ENCODE data around the gene CYB561D2. TPM values are rescaled to one million over a fixed set of nuclear protein-coding genes. Genes with fewer than 3 reads are reported as not detected.

The CYB561D2 gene
- total RNA-seq, 1 experiment from 2014 or later, result 9.5 TPM

GRCh38 chr3:50389414-50389767, 38.7 kb downstream of the CYB561D2 start:
- H3K9me3 ChIP-seq (ENCODE audit: control insufficient read depth in 1 of 2, insufficient read depth in 1 of 2, low read depth in 1 of 2, low read length in 2 of 2), result no peaks in the 10 kb centered on the region
- no peak overlapping the region for H3K4me3 ChIP-seq (replicated peaks in 1 of 2; ENCODE audit: low read depth in 1 of 2, low read length in 2 of 2)
- no TSS peak for BruUV-seq (replicated peaks)
- no peak overlapping the region for H2AFZ ChIP-seq (ENCODE audit: low read depth, low read length, poor library complexity, severe bottlenecking)
- ATAC-seq, result no peak
- ChIA-PET RAD21 (ENCODE audit: low non-redundant PET in 1 of 2, low total read pairs in 2 of 2, uncharacterized antibody in 2 of 2, unreplicated experiment in 2 of 2) (no interaction called here), POLR2A (no interaction called here), CTCF (interaction anchor here (0.7 kb wide), 1 partner anchor 42 kb away, joined by 5 read pairs; no protein-coding TSS in a partner anchor)
- H3K4me1 ChIP-seq (ENCODE audit: control insufficient read depth in 1 of 2, insufficient read depth in 2 of 2, low read length in 2 of 2), result peaks cover 0 to 15% of the 10 kb centered on the region in 2 experiments; a peak in 2 of 4 replicates
- no peak for TF ChIP-seq JUND (IDR thresholded peaks at IDR 0.05)
- no peak for TF ChIP-seq YY1 (IDR thresholded peaks at IDR 0.05; ENCODE audit: extremely low read depth, insufficient replicate concordance, low read depth, low read length)
- TF ChIP-seq RAD21 (IDR thresholded peaks at IDR 0.05; ENCODE audit: low read depth), result no peak
- no peak overlapping the region for H3K9ac ChIP-seq (ENCODE audit: low read length)
- no peak for DNase-seq (ENCODE audit: low read depth, low spot score)
- no peaks in the 10 kb centered on the region for H3K27me3 ChIP-seq (ENCODE audit: insufficient read depth, low read length)
- H3K4me2 ChIP-seq (ENCODE audit: low read length), result no peak overlapping the region
- no peaks in the 10 kb centered on the region for H4K20me1 ChIP-seq (ENCODE audit: insufficient read depth)
- no peak overlapping the region for H3K27ac ChIP-seq (ENCODE audit: low read depth, low read length)
- no peaks in the 10 kb centered on the region for H3K9me2 ChIP-seq (ENCODE audit: insufficient read depth)
- H3K36me3 ChIP-seq (ENCODE audit: control insufficient read depth in 1 of 2, insufficient read depth in 2 of 2, low read length in 2 of 2), result no peaks in the 10 kb centered on the region
- H3K79me2 ChIP-seq (ENCODE audit: insufficient read depth, low read length), result no peaks in the 10 kb centered on the region
- intact Hi-C loops (cut with micrococcal nuclease), result no loop called here

- ChIA-PET RAD21 (ENCODE audit: low non-redundant PET in 1 of 2, low total read pairs in 2 of 2, uncharacterized antibody in 2 of 2, unreplicated experiment in 2 of 2) (no interaction called here), CTCF (no interaction called here), POLR2A (no interaction called here)
- no peaks in the 10 kb centered on the region for H3K9me3 ChIP-seq (ENCODE audit: control insufficient read depth in 1 of 2, insufficient read depth in 1 of 2, low read depth in 1 of 2, low read length in 2 of 2)
- peaks cover 0 to 28% of the 10 kb centered on the region in 2 experiments; a peak in 2 of 4 replicates for H3K4me1 ChIP-seq (ENCODE audit: control insufficient read depth in 1 of 2, insufficient read depth in 2 of 2, low read length in 2 of 2)
- H3K27ac ChIP-seq (ENCODE audit: low read depth, low read length), result no peak overlapping the region
- ATAC-seq (no peak), DNase-seq (ENCODE audit: low read depth, low spot score) (no peak)
- no TSS peak for BruUV-seq (replicated peaks)
- H3K36me3 ChIP-seq (ENCODE audit: control insufficient read depth in 1 of 2, insufficient read depth in 2 of 2, low read length in 2 of 2), result no peaks in the 10 kb centered on the region
- TF ChIP-seq, protein P1, sequence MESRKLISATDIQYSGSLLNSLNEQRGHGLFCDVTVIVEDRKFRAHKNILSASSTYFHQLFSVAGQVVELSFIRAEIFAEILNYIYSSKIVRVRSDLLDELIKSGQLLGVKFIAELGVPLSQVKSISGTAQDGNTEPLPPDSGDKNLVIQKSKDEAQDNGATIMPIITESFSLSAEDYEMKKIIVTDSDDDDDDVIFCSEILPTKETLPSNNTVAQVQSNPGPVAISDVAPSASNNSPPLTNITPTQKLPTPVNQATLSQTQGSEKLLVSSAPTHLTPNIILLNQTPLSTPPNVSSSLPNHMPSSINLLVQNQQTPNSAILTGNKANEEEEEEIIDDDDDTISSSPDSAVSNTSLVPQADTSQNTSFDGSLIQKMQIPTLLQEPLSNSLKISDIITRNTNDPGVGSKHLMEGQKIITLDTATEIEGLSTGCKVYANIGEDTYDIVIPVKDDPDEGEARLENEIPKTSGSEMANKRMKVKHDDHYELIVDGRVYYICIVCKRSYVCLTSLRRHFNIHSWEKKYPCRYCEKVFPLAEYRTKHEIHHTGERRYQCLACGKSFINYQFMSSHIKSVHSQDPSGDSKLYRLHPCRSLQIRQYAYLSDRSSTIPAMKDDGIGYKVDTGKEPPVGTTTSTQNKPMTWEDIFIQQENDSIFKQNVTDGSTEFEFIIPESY (IDR thresholded peaks at IDR 0.05; ENCODE audit: extremely low read depth, insufficient replicate concordance, low read length), result no peak
- TF ChIP-seq YY1 (IDR thresholded peaks at IDR 0.05; ENCODE audit: extremely low read depth, insufficient replicate concordance, low read depth, low read length) (no peak), REST (IDR thresholded peaks at IDR 0.05; ENCODE audit: low read depth) (no peak), POLR2AphosphoS5 (IDR thresholded peaks at IDR 0.05; ENCODE audit: low read depth, low read length) (no peak), ZFX (IDR thresholded peaks at IDR 0.05) (no peak), SIN3A (IDR thresholded peaks at IDR 0.05; ENCODE audit: low read depth) (no peak), POLR2A (IDR thresholded peaks at IDR 0.05; ENCODE audit: borderline replicate concordance, extremely low read depth, insufficient read depth, insufficient read length) (no peak)
- TF ChIP-seq, protein P2, sequence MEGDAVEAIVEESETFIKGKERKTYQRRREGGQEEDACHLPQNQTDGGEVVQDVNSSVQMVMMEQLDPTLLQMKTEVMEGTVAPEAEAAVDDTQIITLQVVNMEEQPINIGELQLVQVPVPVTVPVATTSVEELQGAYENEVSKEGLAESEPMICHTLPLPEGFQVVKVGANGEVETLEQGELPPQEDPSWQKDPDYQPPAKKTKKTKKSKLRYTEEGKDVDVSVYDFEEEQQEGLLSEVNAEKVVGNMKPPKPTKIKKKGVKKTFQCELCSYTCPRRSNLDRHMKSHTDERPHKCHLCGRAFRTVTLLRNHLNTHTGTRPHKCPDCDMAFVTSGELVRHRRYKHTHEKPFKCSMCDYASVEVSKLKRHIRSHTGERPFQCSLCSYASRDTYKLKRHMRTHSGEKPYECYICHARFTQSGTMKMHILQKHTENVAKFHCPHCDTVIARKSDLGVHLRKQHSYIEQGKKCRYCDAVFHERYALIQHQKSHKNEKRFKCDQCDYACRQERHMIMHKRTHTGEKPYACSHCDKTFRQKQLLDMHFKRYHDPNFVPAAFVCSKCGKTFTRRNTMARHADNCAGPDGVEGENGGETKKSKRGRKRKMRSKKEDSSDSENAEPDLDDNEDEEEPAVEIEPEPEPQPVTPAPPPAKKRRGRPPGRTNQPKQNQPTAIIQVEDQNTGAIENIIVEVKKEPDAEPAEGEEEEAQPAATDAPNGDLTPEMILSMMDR (IDR thresholded peaks at IDR 0.05 in 2 of 3, conservative IDR thresholded peaks at IDR 0.05 in 1 of 3; ENCODE audit: borderline replicate concordance in 1 of 3, insufficient read depth in 1 of 3, low read depth in 2 of 3, low read length in 2 of 3), result no peak
- H4K20me1 ChIP-seq (ENCODE audit: insufficient read depth), result no peaks in the 10 kb centered on the region
- H3K4me2 ChIP-seq (ENCODE audit: low read length), result no peak overlapping the region
- no peaks in the 10 kb centered on the region for H3K27me3 ChIP-seq (ENCODE audit: insufficient read depth, low read length)
- intact Hi-C loops (cut with micrococcal nuclease), result no loop called here
- H3K9ac ChIP-seq (ENCODE audit: low read length), result no peak overlapping the region
- no peak overlapping the region for H3K4me3 ChIP-seq (replicated peaks in 1 of 2; ENCODE audit: low read depth in 1 of 2, low read length in 2 of 2)
- H3K9me2 ChIP-seq (ENCODE audit: insufficient read depth), result no peaks in the 10 kb centered on the region
- no peaks in the 10 kb centered on the region for H3K79me2 ChIP-seq (ENCODE audit: insufficient read depth, low read length)
- H2AFZ ChIP-seq (ENCODE audit: low read depth, low read length, poor library complexity, severe bottlenecking), result no peak overlapping the region
Observed at GRCh38 chr3:50390508-50391224, 40.0 kb downstream of the CYB561D2 start.

Measured in HCT116 (cell line).